NCI-H2081 (cell line): Measurements from ENCODE around the gene LEP.

Source experiments
- DNase-seq, 2 experiments: peaks; one replicate each; lab custom pipeline; 2025; lab: John Stamatoyannopoulos, UW

LEP gene

GRCh38 chr7:128247108-128247507, 6.0 kb downstream of the LEP start:
- no peak for DNase-seq

- no peak for DNase-seq
Measured at GRCh38 chr7:128247640-128248194, 6.6 kb downstream of the LEP start.

- no peak for DNase-seq
Measured at GRCh38 chr7:128251337-128251736, 10.3 kb downstream of the LEP start.

- DNase-seq: no peak
Measured at GRCh38 chr7:128253701-128254100, 12.6 kb downstream of the LEP start.

GRCh38 chr7:128254470-128254869, 13.4 kb downstream of the LEP start:
- no peak for DNase-seq

- DNase-seq: no peak
Measured at GRCh38 chr7:128255271-128255670, 14.2 kb downstream of the LEP start.

- no peak for DNase-seq
Measured at GRCh38 chr7:128257458-128257857, 16.4 kb downstream of the LEP start.

GRCh38 chr7:128259131-128260061, 18.3 kb downstream of the LEP start:
- no peak for DNase-seq

- DNase-seq: no peak
Measured at GRCh38 chr7:128260069-128260795, 19.2 kb downstream of the LEP start.

- no peak for DNase-seq
Measured at GRCh38 chr7:128262273-128263028, 21.4 kb downstream of the LEP start.

GRCh38 chr7:128263420-128263819, 22.3 kb downstream of the LEP start:
- DNase-seq: no peak

- DNase-seq: no peak
Measured at GRCh38 chr7:128264477-128264876, 23.4 kb downstream of the LEP start.

- DNase-seq: no peak
Measured at GRCh38 chr7:128265156-128265905, 24.3 kb downstream of the LEP start.

- no peak for DNase-seq
Measured at GRCh38 chr7:128265906-128266300, 24.8 kb downstream of the LEP start.

GRCh38 chr7:128266529-128266882, 25.4 kb downstream of the LEP start:
- no peak for DNase-seq

- DNase-seq: peak; percentile 29 to 65
Measured at GRCh38 chr7:128266883-128267594, 26.0 kb downstream of the LEP start.

- no peak for DNase-seq
Measured at GRCh38 chr7:128267595-128267924, 26.5 kb downstream of the LEP start.

GRCh38 chr7:128268233-128268632, 27.2 kb downstream of the LEP start:
- no peak for DNase-seq

- DNase-seq: no peak
Measured at GRCh38 chr7:128270826-128271272, 29.8 kb downstream of the LEP start.

- DNase-seq: no peak
Measured at GRCh38 chr7:128271471-128271941, 30.4 kb downstream of the LEP start.
